DOHH2 (cell line): ENCODE results near the gene FAN1.

Experiments used
- H3F3A ChIP-seq: fragments of 200-600 bp; sonication (generic), shearing (Covaris generic); 2 replicates; pipeline ENCODE4 v1.6.0; 2016; ENCODE audit warnings: antibody characterized with exemption, mild to moderate bottlenecking; ENCODE audit not compliant: control insufficient read depth, insufficient read depth
- H3K27ac ChIP-seq: fragments of 200-600 bp; sonication (generic); 2 replicates; pipeline ENCODE4 v1.5.1; 2014; ENCODE audit warnings: low read depth, mild to moderate bottlenecking, low read length, moderate library complexity
- H3K27me3 ChIP-seq: fragments of 200-600 bp; sonication (generic); 2 replicates; pipeline ENCODE4 v1.6.1; 2014; ENCODE audit warnings: mild to moderate bottlenecking, low read length, mixed read lengths; ENCODE audit not compliant: control insufficient read depth
- H3K36me3 ChIP-seq: fragments of 200-600 bp; sonication (generic); 2 replicates; pipeline ENCODE4 v1.6.1; 2014; ENCODE audit warnings: mild to moderate bottlenecking, low read length, moderate library complexity, mixed read lengths; ENCODE audit not compliant: control insufficient read depth
- H3K4me1 ChIP-seq: fragments of 200-600 bp; sonication (generic); 2 replicates; pipeline ENCODE4 v1.6.1; 2014; ENCODE audit warnings: mild to moderate bottlenecking, low read length, mixed read lengths; ENCODE audit not compliant: control insufficient read depth
- H3K4me2 ChIP-seq: fragments of 200-600 bp; sonication (generic); 2 replicates; pipeline ENCODE4 v1.6.0; 2014; ENCODE audit warnings: mild to moderate bottlenecking, low read length, moderate library complexity
- H3K4me3 ChIP-seq: fragments of 200-600 bp; sonication (generic); 2 replicates; pipeline ENCODE4 v1.5.1; 2014; ENCODE audit warnings: mild to moderate bottlenecking, low read length, mixed read lengths
- H3K79me2 ChIP-seq: fragments of 200-600 bp; sonication (generic); 2 replicates; pipeline ENCODE4 v1.6.1; 2014; ENCODE audit warnings: mild to moderate bottlenecking, low read length, mixed read lengths; ENCODE audit not compliant: control insufficient read depth
- H3K9me2 ChIP-seq: fragments of 200-600 bp; sonication (generic); replicated peaks from 2 replicates; pipeline ENCODE4 v1.6.1; 2014; ENCODE audit warnings: mild to moderate bottlenecking, low read length, mixed read lengths; ENCODE audit not compliant: control insufficient read depth
- H3K9me3 ChIP-seq: fragments of 200-600 bp; sonication (generic); 2 replicates; pipeline ENCODE4 v1.6.1; 2014; ENCODE audit warnings: antibody characterized with exemption, low read length, mixed read lengths; ENCODE audit not compliant: control insufficient read depth, insufficient read depth
- H4K20me1 ChIP-seq: fragments of 200-600 bp; sonication (generic); 2 replicates; pipeline ENCODE4 v1.6.0; 2014; ENCODE audit warnings: low read depth, mild to moderate bottlenecking, antibody characterized with exemption, low read length, moderate library complexity; ENCODE audit not compliant: control insufficient read depth, insufficient read depth
- CTCF ChIP-seq: fragments of 200-600 bp; sonication (generic); IDR thresholded peaks from one replicate; pipeline ENCODE4 v1.5.1; 2014; ENCODE audit warnings: antibody characterized with exemption, mild to moderate bottlenecking, low read depth, low read length; ENCODE audit not compliant: poor library complexity, severe bottlenecking
- EZH2phosphoT487 ChIP-seq: fragments of 200-600 bp; sonication (generic); IDR thresholded peaks from 2 replicates; pipeline ENCODE4 v1.6.1; 2017; ENCODE audit warnings: borderline replicate concordance, mild to moderate bottlenecking, antibody characterized with exemption, low read length, moderate library complexity, mixed read lengths

The FAN1 gene

GRCh38 chr15:30941520-30941919 lies 37.8 kb downstream of the FAN1 start:
- Histone ChIP-seq H3F3A (no peaks in the 10 kb centered on the region), H3K9me2 (no peaks in the 10 kb centered on the region), H3K4me1 (no peaks in the 10 kb centered on the region), H3K4me2 (no peak overlapping the region), H4K20me1 (no peaks in the 10 kb centered on the region), H3K79me2 (no peaks in the 10 kb centered on the region), H3K9me3 (no peaks in the 10 kb centered on the region), H3K4me3 (no peak overlapping the region), H3K27ac (no peak overlapping the region), H3K27me3 (no peaks in the 10 kb centered on the region), H3K36me3 (peaks cover 71% of the 10 kb centered on the region)
- TF ChIP-seq EZH2phosphoT487 (no peak), CTCF (no peak)

GRCh38 chr15:30943654-30944335 lies 40.1 kb downstream of the FAN1 start:
- H3K4me2 ChIP-seq, result no peak overlapping the region
- no peaks in the 10 kb centered on the region for H3F3A ChIP-seq
- H3K27ac ChIP-seq, result no peak overlapping the region
- no peaks in the 10 kb centered on the region for H3K4me1 ChIP-seq
- no peaks in the 10 kb centered on the region for H3K27me3 ChIP-seq
- no peaks in the 10 kb centered on the region for H3K9me2 ChIP-seq
- no peaks in the 10 kb centered on the region for H3K9me3 ChIP-seq
- H3K36me3 ChIP-seq, result peaks cover 78% of the 10 kb centered on the region
- TF ChIP-seq CTCF, result no peak
- no peak for TF ChIP-seq EZH2phosphoT487
- H4K20me1 ChIP-seq, result no peaks in the 10 kb centered on the region
- no peaks in the 10 kb centered on the region for H3K79me2 ChIP-seq
- no peak overlapping the region for H3K4me3 ChIP-seq

DNA sequence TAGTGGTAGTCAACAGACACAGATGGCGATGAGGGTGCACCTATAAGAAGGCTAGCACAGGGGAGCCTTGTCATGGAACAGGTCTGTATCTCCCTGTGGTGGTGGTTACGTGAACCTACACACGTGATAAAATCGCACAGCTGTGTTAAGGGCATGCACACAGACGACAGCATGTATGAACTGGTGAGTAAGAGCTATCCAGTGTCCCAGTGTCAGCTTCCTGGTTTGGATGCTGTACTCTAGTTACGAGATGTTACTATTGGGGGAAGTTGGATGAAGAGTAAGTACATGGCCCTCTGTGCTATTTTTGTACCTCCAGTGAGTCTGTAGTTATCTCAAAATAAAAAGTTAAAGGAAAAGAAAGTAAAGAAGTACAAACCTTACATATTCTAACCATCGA lies 49.5 kb downstream of the FAN1 start:
- no peaks in the 10 kb centered on the region for H3K79me2 ChIP-seq
- H3K27me3 ChIP-seq, result no peaks in the 10 kb centered on the region
- H3K4me2 ChIP-seq, result no peak overlapping the region
- H3K9me3 ChIP-seq, result no peaks in the 10 kb centered on the region
- TF ChIP-seq EZH2phosphoT487, result no peak
- no peak for TF ChIP-seq CTCF
- H3K4me1 ChIP-seq, result no peaks in the 10 kb centered on the region
- peaks cover 70% of the 10 kb centered on the region for H3K36me3 ChIP-seq
- H3K4me3 ChIP-seq, result no peak overlapping the region
- no peaks in the 10 kb centered on the region for H3F3A ChIP-seq
- no peaks in the 10 kb centered on the region for H4K20me1 ChIP-seq
- no peak overlapping the region for H3K27ac ChIP-seq
- H3K9me2 ChIP-seq, result no peaks in the 10 kb centered on the region
